SK-N-SH (cell line): ENCODE results near the gene ZNF511. TPM values are rescaled to one million over a fixed set of nuclear protein-coding genes. Genes with fewer than 3 reads are reported as not detected.

ENCODE experiments used
- CTCF ChIA-PET: fragments of 300-600, 350-600 bp; formaldehyde crosslinking; extraction: SDS; loops from one replicate; lab custom pipeline; 2021; lab: Yijun Ruan, JAX
- POLR2A ChIA-PET: fragments of 350-600 bp; sonication (Branson Sonifier 250); formaldehyde crosslinking; extraction: SDS; loops from one replicate; lab custom pipeline; 2020; ENCODE audit warnings: antibody characterized with exemption, inconsistent platforms; lab: Yijun Ruan, JAX
- DNase-seq: peaks from one replicate; pipeline ENCODE4 v3.0.0; 2012
- H2AFZ ChIP-seq: fragments of 200-600 bp; sonication (generic); 2 replicates; pipeline ENCODE4 v1.8.1; 2016; ENCODE audit warnings: antibody characterized with exemption, mild to moderate bottlenecking, low read depth
- H3F3A ChIP-seq: fragments of 200-600 bp; sonication (generic); replicated peaks from 2 replicates; pipeline ENCODE3; 2016; ENCODE audit warnings: antibody characterized with exemption, mild to moderate bottlenecking; ENCODE audit not compliant: insufficient read depth
- H3K27ac ChIP-seq, 2 experiments: fragments of 200-500 bp in 1 of 2; fragments of 200-600 bp in 1 of 2; sonication (Bioruptor generic) in 1 of 2; sonication (generic), shearing (Covaris generic) in 1 of 2; 2 replicates each; pipeline versions ENCODE4 v1.5.1 to v1.6.1; 2014 to 2016; ENCODE audit warnings: low read depth in 2 of 2, inconsistent platforms in 1 of 2, low read length in 1 of 2, mild to moderate bottlenecking in 1 of 2, mixed read lengths in 1 of 2
- H3K27me3 ChIP-seq: fragments of 200-600 bp; sonication (generic), shearing (Covaris generic); 2 replicates; pipeline ENCODE4 v1.6.1; 2016; ENCODE audit warnings: mixed run types; ENCODE audit not compliant: insufficient read depth
- H3K36me3 ChIP-seq, 2 experiments: fragments of 200-500 bp in 1 of 2; fragments of 200-600 bp in 1 of 2; sonication (Bioruptor generic) in 1 of 2; sonication (generic) in 1 of 2; replicated peaks in 1 of 2; 2 replicates each; pipeline versions ENCODE3 to v1.5.1; 2014 to 2016; ENCODE audit warnings: low read length in 1 of 2, mild to moderate bottlenecking in 1 of 2; ENCODE audit not compliant: insufficient read depth in 2 of 2, control insufficient read depth in 1 of 2
- H3K4me1 ChIP-seq, 2 experiments: fragments of 200-500 bp in 1 of 2; fragments of 200-600 bp in 1 of 2; sonication (Bioruptor generic) in 1 of 2; sonication (generic), shearing (Covaris generic) in 1 of 2; 2 replicates each; pipeline versions ENCODE4 v1.5.1 to v1.6.1; 2014 to 2016; ENCODE audit warnings: low read depth in 1 of 2, low read length in 1 of 2, mixed run types in 1 of 2; ENCODE audit not compliant: insufficient read depth in 2 of 2, control insufficient read depth in 1 of 2
- H3K4me2 ChIP-seq: fragments of 200-600 bp; sonication (generic), shearing (Covaris generic); 2 replicates; pipeline ENCODE4 v1.6.1; 2017; ENCODE audit warnings: mixed run types
- H3K4me3 ChIP-seq, 2 experiments: fragments of 200-500 bp in 1 of 2; fragments of 200-600 bp in 1 of 2; sonication (Bioruptor generic) in 1 of 2; sonication (generic), shearing (Covaris generic) in 1 of 2; 2 replicates each; pipeline versions ENCODE4 v1.5.1 to v1.8.1; 2014 to 2016; ENCODE audit warnings: low read depth in 2 of 2, inconsistent platforms in 1 of 2, low read length in 1 of 2, mild to moderate bottlenecking in 1 of 2, mixed read lengths in 1 of 2, moderate library complexity in 1 of 2
- H3K79me2 ChIP-seq: fragments of 200-600 bp; sonication (generic); 2 replicates; pipeline ENCODE4 v1.8.1; 2017; ENCODE audit warnings: mild to moderate bottlenecking; ENCODE audit not compliant: insufficient read depth
- H3K9ac ChIP-seq: fragments of 200-600 bp; sonication (generic); 2 replicates; pipeline ENCODE4 v1.6.1; 2017; ENCODE audit warnings: mixed run types
- H3K9me2 ChIP-seq: fragments of 200-600 bp; sonication (generic); 2 replicates; pipeline ENCODE4 v1.6.1; 2017; ENCODE audit warnings: mixed run types
- H3K9me3 ChIP-seq: fragments of 200-600 bp; sonication (generic); 2 replicates; pipeline ENCODE4 v1.6.1; 2017; ENCODE audit warnings: mixed run types, mild to moderate bottlenecking, moderate library complexity
- H4K20me1 ChIP-seq: fragments of 200-600 bp; sonication (generic); 2 replicates; pipeline ENCODE4 v1.6.1; 2017; ENCODE audit warnings: mild to moderate bottlenecking, mixed run types; ENCODE audit not compliant: insufficient read depth
- CHD2 ChIP-seq: fragments of 150-350 bp; IDR thresholded peaks from 2 replicates; pipeline ENCODE4 v1.6.1; 2018; ENCODE audit warnings: low read length; ENCODE audit not compliant: partially characterized antibody
- CTCF ChIP-seq: fragments of 200-600 bp; sonication (generic); IDR thresholded peaks from 2 replicates; pipeline ENCODE4 v1.6.1; 2017; ENCODE audit warnings: antibody characterized with exemption, mild to moderate bottlenecking, moderate library complexity
- FOSL2 ChIP-seq: IDR thresholded peaks from 2 replicates; pipeline ENCODE4 v1.4.0; 2012; ENCODE audit warnings: low read depth, mild to moderate bottlenecking, moderate library complexity, borderline replicate concordance
- JUND ChIP-seq: IDR thresholded peaks from 2 replicates; pipeline ENCODE4 v1.4.0; 2012
- PBX3 ChIP-seq: IDR thresholded peaks from 2 replicates; pipeline ENCODE4; 2012
- REST ChIP-seq: IDR thresholded peaks from 2 replicates; pipeline ENCODE4 v1.6.1; 2012; ENCODE audit warnings: mild to moderate bottlenecking, low read depth, low read length, moderate library complexity
- TAF1 ChIP-seq: IDR thresholded peaks from 2 replicates; pipeline ENCODE4 v1.6.1; 2012; ENCODE audit warnings: low read depth, mild to moderate bottlenecking, low read length, moderate library complexity, borderline replicate concordance
- USF1 ChIP-seq: IDR thresholded peaks from 2 replicates; pipeline ENCODE4 v1.4.0; 2012; ENCODE audit warnings: low read depth, borderline replicate concordance
- WGBS: methylation state at CpG from one replicate; pipeline ENCODE4 v1.1.6; 2017; ENCODE audit warnings: low lambda C conversion rate; 5-methylcytosine and 5-hydroxymethylcytosine counted together
- polyA plus RNA-seq, 3 experiments: library from polyadenylated mRNA; depleted of rRNA; stranded (reverse); fragments of >200 nt; gene quantifications; 2 replicates each; pipeline ENCODE4 v1.2.3, GENCODE V29; 2012

Gene ZNF511
- polyA plus RNA-seq, 1 of the 3 experiments (the other 2 are of a cell fraction): 62.3 TPM

- peak; percentile 72 for DNase-seq
- H4K20me1 ChIP-seq: no peaks in the 10 kb centered on the region; the same call in 1 of the 2 replicates
- no peaks in the 10 kb centered on the region for H3K9me2 ChIP-seq
- TF ChIP-seq PBX3: no peak
- TF ChIP-seq FOSL2: no peak
- TF ChIP-seq REST: no peak
- no peak for TF ChIP-seq CTCF
- no peak for TF ChIP-seq TAF1
- no peak for TF ChIP-seq USF1
- TF ChIP-seq JUND: no peak
- no peak for TF ChIP-seq CHD2
- no peak within 1 kb of the TSS for H3K4me3 ChIP-seq
- no peaks in the 10 kb centered on the region; a peak in 1 of 4 replicates for H3K4me1 ChIP-seq
- no peaks in the 10 kb centered on the region for H3K9me3 ChIP-seq
- no peaks in the 10 kb centered on the region for H3F3A ChIP-seq
- CTCF ChIA-PET: interaction anchor here (0.6 to 3.1 kb wide), 3 partner anchors 24 to 133 kb away, joined by 3 to 9 read pairs (median 5); no protein-coding TSS in a partner anchor
- H3K27me3 ChIP-seq: no peaks in the 10 kb centered on the region
- H3K4me2 ChIP-seq: no peak within 1 kb of the TSS
- H2AFZ ChIP-seq: no peak within 1 kb of the TSS
- H3K36me3 ChIP-seq: peaks cover 0 to 23% of the 10 kb centered on the region in 2 experiments
- 52% methylated on average over 18 of the region's 63 CpGs for WGBS
- H3K27ac ChIP-seq: no peak within 1 kb of the TSS
- POLR2A ChIA-PET: no interaction called here
- H3K79me2 ChIP-seq: no peaks in the 10 kb centered on the region
- no peak within 1 kb of the TSS for H3K9ac ChIP-seq
Measured at GRCh38 chr10:133276435-133277201, 32.1 kb upstream of the ZNF511 start, which contains the start of gene ADAM8. TSS of gene ADAM8 (minus strand) at chr10:133276868. CDS start at chr10:133276817, 51 bp downstream.
